Thyroid gland (tissue), 4 donors: ENCODE results near the gene CAMTA2. TPM values are rescaled to one million over a fixed set of nuclear protein-coding genes. Genes with fewer than 3 reads are reported as not detected.

Experiments used
- DNase-seq, 2 donors: peaks; one replicate each; pipeline ENCODE4 v3.0.0-alpha.2; 2019
- H3K27ac ChIP-seq, 3 donors: fragments of 200-600 bp; sonication (generic); 1 replicate in 2 of 3; 2 replicates in 1 of 3; pipeline ENCODE4 v1.5.1; 2016 to 2019; ENCODE audit warnings: mild to moderate bottlenecking in 1 of 3, moderate library complexity in 1 of 3
- H3K27me3 ChIP-seq: fragments of 200-600 bp; sonication (generic); one replicate; pipeline ENCODE4 v1.5.1; 2019
- H3K36me3 ChIP-seq, 2 donors: fragments of 200-600 bp; sonication (generic); one replicate each; pipeline ENCODE4 v1.5.1; 2016 to 2019
- H3K4me1 ChIP-seq, 2 donors: fragments of 200-600 bp; sonication (generic); one replicate each; pipeline ENCODE4 v1.5.1; 2017 to 2019
- H3K4me3 ChIP-seq, 3 donors: fragments of 200-600 bp; sonication (generic); replicated peaks in 1 of 3; 1 replicate in 2 of 3; 2 replicates in 1 of 3; pipeline ENCODE4 v1.5.1; 2016; ENCODE audit warnings: mild to moderate bottlenecking in 1 of 3
- H3K9me3 ChIP-seq: fragments of 200-600 bp; sonication (generic); one replicate; pipeline ENCODE4 v1.5.1; 2017
- POLR2A ChIP-seq, 2 donors: fragments of 450-650 bp; IDR thresholded peaks; one replicate each; pipeline ENCODE4 v1.6.1; 2017; ENCODE audit warnings: antibody characterized with exemption in 2 of 2, mild to moderate bottlenecking in 2 of 2, moderate library complexity in 1 of 2
- WGBS, 2 donors: methylation state at CpG; one replicate each; pipeline ENCODE4 v1.1.5; 2017; 5-methylcytosine and 5-hydroxymethylcytosine counted together
- intact Hi-C: fragments of 100-400 bp; cut with DNase I; formaldehyde crosslinking; loops from one replicate; pipeline ENCODE4 v1.15.1; 2023
- total RNA-seq, 4 donors: library from RNA; depleted of rRNA; stranded (reverse); fragments of >200 nt; gene quantifications; one replicate each; pipeline ENCODE4 v1.2.3, GENCODE V29; 2016
- TF ChIP-seq, protein P1 (sequence below), 6 experiments: fragments of 200-600 bp in 3 of 6; fragments of 450-650 bp in 3 of 6; sonication (generic) in 3 of 6; IDR thresholded peaks; one replicate each; pipeline ENCODE4 v1.5.1; 2016 to 2019; ENCODE audit warnings: antibody characterized with exemption in 6 of 6, mild to moderate bottlenecking in 2 of 6, inconsistent platforms in 1 of 6, moderate library complexity in 1 of 6

CAMTA2 gene
- total RNA-seq, 4 donors from 2014 or later = 17.1 to 29.0 (median 20.4) TPM

DNA sequence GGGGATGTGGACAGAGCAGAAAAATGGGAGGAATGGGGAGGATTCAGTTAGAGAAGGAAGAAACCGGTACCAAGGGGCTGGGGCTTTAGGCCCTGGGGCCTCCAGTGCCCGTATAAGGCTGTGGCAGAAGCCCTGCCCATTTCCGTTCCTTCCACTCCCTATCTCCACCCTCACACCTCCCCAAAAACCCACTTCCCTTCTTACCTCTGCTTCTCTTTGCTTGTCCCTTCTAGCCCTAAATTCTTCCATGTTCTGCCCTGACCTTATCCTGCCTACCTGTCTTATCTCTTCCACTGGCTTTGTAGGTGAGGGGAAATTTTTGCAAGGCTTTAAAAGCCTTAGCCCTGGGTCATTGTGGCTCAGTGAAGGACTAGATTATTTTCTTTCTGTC, 43.3 kb downstream of the CAMTA2 start:
- WGBS, 2 donors = 58 to 67% methylated on average over 3 of the region's 3 CpGs
- intact Hi-C loops = no loop called here
- peaks cover 16 to 34% of the 10 kb centered on the region in 2 donors for H3K4me1 ChIP-seq
- no peak overlapping the region for H3K4me3 ChIP-seq
- no peak for TF ChIP-seq POLR2A (IDR thresholded peaks at IDR 0.05)
- TF ChIP-seq, protein P1, sequence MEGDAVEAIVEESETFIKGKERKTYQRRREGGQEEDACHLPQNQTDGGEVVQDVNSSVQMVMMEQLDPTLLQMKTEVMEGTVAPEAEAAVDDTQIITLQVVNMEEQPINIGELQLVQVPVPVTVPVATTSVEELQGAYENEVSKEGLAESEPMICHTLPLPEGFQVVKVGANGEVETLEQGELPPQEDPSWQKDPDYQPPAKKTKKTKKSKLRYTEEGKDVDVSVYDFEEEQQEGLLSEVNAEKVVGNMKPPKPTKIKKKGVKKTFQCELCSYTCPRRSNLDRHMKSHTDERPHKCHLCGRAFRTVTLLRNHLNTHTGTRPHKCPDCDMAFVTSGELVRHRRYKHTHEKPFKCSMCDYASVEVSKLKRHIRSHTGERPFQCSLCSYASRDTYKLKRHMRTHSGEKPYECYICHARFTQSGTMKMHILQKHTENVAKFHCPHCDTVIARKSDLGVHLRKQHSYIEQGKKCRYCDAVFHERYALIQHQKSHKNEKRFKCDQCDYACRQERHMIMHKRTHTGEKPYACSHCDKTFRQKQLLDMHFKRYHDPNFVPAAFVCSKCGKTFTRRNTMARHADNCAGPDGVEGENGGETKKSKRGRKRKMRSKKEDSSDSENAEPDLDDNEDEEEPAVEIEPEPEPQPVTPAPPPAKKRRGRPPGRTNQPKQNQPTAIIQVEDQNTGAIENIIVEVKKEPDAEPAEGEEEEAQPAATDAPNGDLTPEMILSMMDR (IDR thresholded peaks at IDR 0.05) = no peak
- no peak overlapping the region for H3K27ac ChIP-seq
- no peak for DNase-seq
- no peaks in the 10 kb centered on the region for H3K9me3 ChIP-seq
- H3K36me3 ChIP-seq = peaks cover 7% of the 10 kb centered on the region in 2 donors
- H3K27me3 ChIP-seq = no peaks in the 10 kb centered on the region

DNA sequence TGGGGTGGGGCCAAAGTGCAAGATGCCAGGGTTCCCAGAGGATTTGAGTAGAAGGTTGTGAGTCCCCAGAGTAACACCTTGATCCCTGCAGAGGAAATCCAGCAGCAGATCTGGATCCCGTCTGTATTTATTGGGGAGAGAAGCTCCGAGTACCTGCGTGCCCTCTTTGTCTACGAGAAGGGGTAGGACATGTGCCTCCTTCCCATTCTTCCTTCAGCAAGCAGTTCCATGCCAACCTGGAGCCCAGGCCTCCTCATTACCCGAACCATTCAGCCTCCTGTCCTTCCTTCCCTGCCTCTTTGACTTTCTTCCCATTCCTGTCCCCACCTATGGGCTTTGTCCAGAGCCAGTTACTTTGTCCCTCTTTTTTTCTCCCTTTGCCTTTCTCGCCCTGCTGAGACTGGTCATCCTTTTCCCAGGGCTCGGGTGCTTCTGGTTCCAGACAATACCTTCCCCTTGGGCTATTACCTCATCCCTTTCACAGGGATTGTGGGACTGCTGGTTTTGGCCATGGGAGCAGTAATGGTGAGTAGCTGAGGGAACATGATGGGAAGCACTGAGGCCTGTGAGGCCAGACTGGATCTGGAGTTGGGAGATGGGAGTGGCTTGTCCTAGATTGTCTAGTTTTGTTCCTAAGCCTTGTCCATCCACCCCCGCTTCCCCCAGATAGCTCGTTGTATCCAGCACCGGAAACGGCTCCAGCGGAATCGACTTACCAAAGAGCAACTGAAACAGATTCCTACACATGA, 44.5 kb downstream of the CAMTA2 start:
- Histone ChIP-seq H3K9me3 (no peaks in the 10 kb centered on the region), H3K4me1 (peaks cover 24 to 46% of the 10 kb centered on the region in 2 donors), H3K4me3 (no peak overlapping the region), H3K27me3 (no peaks in the 10 kb centered on the region), H3K27ac (no peak overlapping the region), H3K36me3 (peaks cover 9 to 10% of the 10 kb centered on the region in 2 donors)
- TF ChIP-seq POLR2A (IDR thresholded peaks at IDR 0.05) = no peak
- TF ChIP-seq, protein P1 (IDR thresholded peaks at IDR 0.05) = no peak
- 83 to 86% methylated on average over 13 of the region's 13 CpGs for WGBS, 2 donors
- intact Hi-C loops = no loop called here
- DNase-seq = no peak

DNA sequence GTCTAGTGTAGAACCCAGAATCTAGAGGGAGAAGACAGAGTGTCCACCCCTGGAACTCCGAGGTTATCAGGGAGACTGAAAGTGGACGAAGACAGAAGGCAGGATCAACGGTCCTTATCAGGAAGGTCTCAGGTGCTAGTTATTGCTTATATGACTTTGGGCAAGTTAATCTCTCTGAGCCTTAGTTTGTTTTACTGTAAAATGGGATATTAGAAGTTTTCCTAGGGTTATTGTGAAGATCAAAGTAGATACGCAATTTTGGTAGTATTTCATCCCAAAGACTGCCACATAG, 46.2 kb downstream of the CAMTA2 start:
- TF ChIP-seq, protein P1 (IDR thresholded peaks at IDR 0.05) = no peak
- no peak for TF ChIP-seq POLR2A (IDR thresholded peaks at IDR 0.05)
- DNase-seq = no peak
- H3K4me3 ChIP-seq = peak overlapping the region in 1 of 3 donors; percentile 89
- H3K4me1 ChIP-seq = peaks cover 17 to 40% of the 10 kb centered on the region in 2 donors
- WGBS, 2 donors = 48 to 54% methylated on average over 4 of the region's 4 CpGs
- intact Hi-C loops = no loop called here
- peaks cover 16 to 22% of the 10 kb centered on the region in 2 donors for H3K36me3 ChIP-seq
- H3K27me3 ChIP-seq = no peaks in the 10 kb centered on the region
- H3K9me3 ChIP-seq = no peaks in the 10 kb centered on the region
- peak overlapping the region in 1 of 3 donors; percentile 95 for H3K27ac ChIP-seq

DNA sequence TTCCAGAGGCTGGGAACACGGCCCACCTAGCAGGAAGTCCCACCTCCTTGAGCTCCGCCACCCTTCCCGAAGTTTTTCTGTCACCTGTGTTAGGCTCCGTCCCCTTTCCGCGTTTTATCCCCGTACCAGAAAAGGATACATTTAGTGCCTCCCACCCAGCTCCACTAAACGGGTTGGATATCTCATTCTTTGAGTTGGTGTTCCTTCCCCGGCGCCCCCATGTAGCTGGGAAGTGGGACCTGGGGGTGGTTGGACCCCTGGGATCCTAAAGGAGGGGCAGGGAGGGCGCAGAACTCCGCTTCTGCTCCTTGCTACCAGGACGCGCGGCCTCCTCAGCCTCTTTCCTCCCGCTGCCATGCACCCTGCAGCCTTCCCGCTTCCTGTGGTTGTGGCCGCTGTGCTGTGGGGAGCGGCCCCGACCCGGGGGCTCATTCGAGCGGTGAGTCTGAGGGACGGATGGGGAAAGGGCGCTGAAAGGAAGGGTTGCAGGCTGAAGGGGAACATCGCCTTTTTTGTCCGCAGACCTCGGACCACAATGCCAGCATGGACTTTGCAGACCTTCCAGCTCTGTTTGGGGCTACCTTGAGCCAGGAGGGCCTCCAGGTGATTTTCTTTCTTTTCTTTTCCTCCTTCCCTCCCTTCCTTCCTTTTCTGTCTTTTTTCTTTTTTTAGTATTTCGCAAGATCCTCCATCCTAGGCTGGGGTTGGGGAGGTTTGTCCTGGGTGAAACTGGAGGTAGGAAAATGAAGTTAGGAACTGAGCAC, 46.7 kb downstream of the CAMTA2 start:
- DNase-seq = peak; percentile 84 to 86
- Histone ChIP-seq H3K27ac (peak overlapping the region; percentile 91 to 97 (median 95)), H3K9me3 (no peaks in the 10 kb centered on the region), H3K36me3 (peaks cover 16 to 20% of the 10 kb centered on the region in 2 donors), H3K4me3 (peak overlapping the region; percentile 34 to 89 (median 69)), H3K4me1 (peaks cover 17 to 35% of the 10 kb centered on the region in 2 donors), H3K27me3 (no peaks in the 10 kb centered on the region)
- WGBS, 2 donors = 2% methylated on average over 18 to 29 of the region's 29 CpGs
- TF ChIP-seq, protein P1 (IDR thresholded peaks at IDR 0.05) = no peak
- no peak for TF ChIP-seq POLR2A (IDR thresholded peaks at IDR 0.05)
- intact Hi-C loops = no loop called here
